ENCODE measurements around the gene TGFB1I1. TPM values are rescaled to one million over a fixed set of nuclear protein-coding genes. Genes with fewer than 3 reads are reported as not detected.
"Not testable (repeated sequence)": the region's sequence is repeated elsewhere in the genome, so short reads cannot be mapped to it uniquely, and the experiment has no call there.

Gene TGFB1I1
- total and polyA plus RNA-seq, 2 donors (not counting 1 experiment from before 2014, with no cell fraction given), result 0.16 to 4.0 TPM

DNA sequence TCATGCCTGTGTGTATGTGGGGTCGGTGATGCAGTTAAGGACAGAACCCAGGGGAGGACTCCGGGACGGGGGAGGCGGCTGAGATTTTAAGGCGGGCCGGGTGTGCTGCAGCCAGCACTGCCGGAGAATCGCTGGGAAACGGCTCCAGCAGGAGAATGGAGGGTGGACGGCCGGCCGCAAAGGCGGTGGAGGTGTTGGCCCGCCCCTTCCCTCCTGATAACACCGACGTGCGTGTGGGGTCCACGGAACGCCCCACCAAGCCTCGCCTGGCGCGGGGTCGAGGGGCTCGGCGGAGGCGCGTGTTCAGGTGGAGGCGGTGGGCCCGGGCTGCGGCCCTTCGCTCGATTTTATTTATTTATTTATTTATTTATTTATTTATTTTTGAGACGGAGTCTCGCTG lies 30.0 kb upstream of the TGFB1I1 start:
- Histone ChIP-seq H2AFZ (ENCODE audit: insufficient read depth, low read depth, low read length, poor library complexity, severe bottlenecking) (peak overlapping the region; percentile 98), H3K9me3 (ENCODE audit: control extremely low read depth in 1 of 3, control insufficient read depth in 2 of 3, insufficient read depth in 1 of 3, low read length in 2 of 3) (no peaks in the 10 kb centered on the region), H3K79me2 (ENCODE audit: control insufficient read depth, insufficient read depth, low read length) (no peaks in the 10 kb centered on the region), H3K9ac (ENCODE audit: low read length) (no peak overlapping the region), H3K36me3 (replicated peaks in 1 of 2; ENCODE audit: control extremely low read depth in 1 of 2, control insufficient read depth in 1 of 2, extremely low read depth in 1 of 2, insufficient read depth in 2 of 2, low read length in 1 of 2) (no peaks in the 10 kb centered on the region), H3K27ac (ENCODE audit: low read length in 2 of 2) (no peak overlapping the region), H3K4me2 (replicated peaks; ENCODE audit: low read depth, low read length, poor library complexity, severe bottlenecking) (peak overlapping the region; percentile 100), H3K4me1 (ENCODE audit: control insufficient read depth in 2 of 2, insufficient read depth in 2 of 2, low read length in 2 of 2) (peaks cover 11 to 12% of the 10 kb centered on the region in 2 donors), H3K4me3 (ENCODE audit: control extremely low read depth in 1 of 5, extremely low read depth in 1 of 5, insufficient read depth in 1 of 5, low read depth in 2 of 5, low read length in 4 of 5) (peak overlapping the region in 1 of 5 experiments; percentile 71), H3K27me3 (replicated peaks in 1 of 4; ENCODE audit: control extremely low read depth in 1 of 4, control insufficient read depth in 3 of 4, insufficient read depth in 4 of 4, low read length in 3 of 4) (peaks cover 0 to 6% (median 2%) of the 10 kb centered on the region in 4 experiments), H4K20me1 (ENCODE audit: control insufficient read depth, insufficient read depth, low read length, poor library complexity, severe bottlenecking) (no peaks in the 10 kb centered on the region)
- Mint-ChIP-seq H3K4me3 (peak overlapping the region; percentile 82), H3K27ac (no peak overlapping the region), H3K9me3 (ENCODE audit: insufficient read depth) (no peaks in the 10 kb centered on the region), H3K4me1 (peaks cover 19% of the 10 kb centered on the region), H3K27me3 (peaks cover 3% of the 10 kb centered on the region)
- TF ChIP-seq, protein P1, sequence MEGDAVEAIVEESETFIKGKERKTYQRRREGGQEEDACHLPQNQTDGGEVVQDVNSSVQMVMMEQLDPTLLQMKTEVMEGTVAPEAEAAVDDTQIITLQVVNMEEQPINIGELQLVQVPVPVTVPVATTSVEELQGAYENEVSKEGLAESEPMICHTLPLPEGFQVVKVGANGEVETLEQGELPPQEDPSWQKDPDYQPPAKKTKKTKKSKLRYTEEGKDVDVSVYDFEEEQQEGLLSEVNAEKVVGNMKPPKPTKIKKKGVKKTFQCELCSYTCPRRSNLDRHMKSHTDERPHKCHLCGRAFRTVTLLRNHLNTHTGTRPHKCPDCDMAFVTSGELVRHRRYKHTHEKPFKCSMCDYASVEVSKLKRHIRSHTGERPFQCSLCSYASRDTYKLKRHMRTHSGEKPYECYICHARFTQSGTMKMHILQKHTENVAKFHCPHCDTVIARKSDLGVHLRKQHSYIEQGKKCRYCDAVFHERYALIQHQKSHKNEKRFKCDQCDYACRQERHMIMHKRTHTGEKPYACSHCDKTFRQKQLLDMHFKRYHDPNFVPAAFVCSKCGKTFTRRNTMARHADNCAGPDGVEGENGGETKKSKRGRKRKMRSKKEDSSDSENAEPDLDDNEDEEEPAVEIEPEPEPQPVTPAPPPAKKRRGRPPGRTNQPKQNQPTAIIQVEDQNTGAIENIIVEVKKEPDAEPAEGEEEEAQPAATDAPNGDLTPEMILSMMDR (IDR thresholded peaks at IDR 0.05), result no peak
- TF ChIP-seq EZH2 (IDR thresholded peaks at IDR 0.05; ENCODE audit: borderline replicate concordance, insufficient read depth, low read depth, low read length, poor library complexity, severe bottlenecking), result no peak
- no peak for ATAC-seq (ENCODE audit: low read depth)
- POLR2A ChIA-PET, result interaction anchor here (0.6 to 0.9 kb wide), 3 partner anchors 262 to 447 kb away, joined by 3 to 4 read pairs (median 3); partner anchors contain the start of gene FUS
- intact Hi-C loops (cut with micrococcal nuclease), result loop anchor here (2.0 to 5.0 kb wide), 3 partner anchors 17 to 240 kb away; partner anchors contain the start of genes ARMC5 and PYCARD
- CTCF ChIA-PET, result interaction anchor here (0.6 to 4.9 kb wide), 12 partner anchors 10 to 597 kb away, joined by 3 to 63 read pairs (median 6); partner anchors contain the start of genes ARMC5 and HSD3B7
- no peak for DNase-seq
- WGBS (ENCODE audit: insufficient coverage), result 79% methylated on average over 15 of the region's 34 CpGs

DNA sequence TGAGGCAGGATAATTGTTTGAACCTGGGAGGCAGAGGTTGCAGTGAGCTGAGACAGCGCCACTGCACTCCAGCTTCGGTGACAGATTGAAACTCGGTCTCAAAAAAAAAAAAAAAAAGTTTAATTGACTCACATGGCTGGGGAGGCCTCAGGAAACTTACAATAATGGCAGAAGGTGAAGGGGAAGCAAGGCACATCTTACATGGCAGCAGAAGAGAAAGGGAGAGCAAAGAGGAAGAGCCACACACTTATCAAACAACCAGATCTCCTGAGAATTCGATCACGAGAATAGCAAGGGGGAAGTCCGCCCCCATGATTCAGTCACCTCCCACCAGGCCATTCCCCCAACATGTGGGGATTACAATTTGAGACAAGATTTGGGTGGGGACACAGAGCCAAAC lies 26.0 kb upstream of the TGFB1I1 start:
- H3K27ac ChIP-seq (ENCODE audit: low read length in 2 of 2); H3K79me2 ChIP-seq (ENCODE audit: control insufficient read depth, insufficient read depth, low read length); ATAC-seq (ENCODE audit: low read depth); H3K36me3 ChIP-seq (replicated peaks in 1 of 2; ENCODE audit: control extremely low read depth in 1 of 2, control insufficient read depth in 1 of 2, extremely low read depth in 1 of 2, insufficient read depth in 2 of 2, low read length in 1 of 2); H3K4me1 Mint-ChIP-seq; H4K20me1 ChIP-seq (ENCODE audit: control insufficient read depth, insufficient read depth, low read length, poor library complexity, severe bottlenecking); H3K4me2 ChIP-seq (replicated peaks; ENCODE audit: low read depth, low read length, poor library complexity, severe bottlenecking); H3K27me3 Mint-ChIP-seq; H3K27me3 ChIP-seq (replicated peaks in 1 of 4; ENCODE audit: control extremely low read depth in 1 of 4, control insufficient read depth in 3 of 4, insufficient read depth in 4 of 4, low read length in 3 of 4); H3K9me3 ChIP-seq (ENCODE audit: control extremely low read depth in 1 of 3, control insufficient read depth in 2 of 3, insufficient read depth in 1 of 3, low read length in 2 of 3); H3K9ac ChIP-seq (ENCODE audit: low read length); H3K4me3 Mint-ChIP-seq; H3K4me3 ChIP-seq (ENCODE audit: control extremely low read depth in 1 of 5, extremely low read depth in 1 of 5, insufficient read depth in 1 of 5, low read depth in 2 of 5, low read length in 4 of 5); DNase-seq; intact Hi-C loops (cut with micrococcal nuclease); POLR2A ChIA-PET; H3K9me3 Mint-ChIP-seq (ENCODE audit: insufficient read depth); H3K27ac Mint-ChIP-seq; H3K4me1 ChIP-seq (ENCODE audit: control insufficient read depth in 2 of 2, insufficient read depth in 2 of 2, low read length in 2 of 2); H2AFZ ChIP-seq (ENCODE audit: insufficient read depth, low read depth, low read length, poor library complexity, severe bottlenecking): not testable (repeated sequence)
- CTCF ChIA-PET, result interaction anchor here (0.7 to 4.9 kb wide), 4 partner anchors 11 to 491 kb away, joined by 3 to 63 read pairs (median 23); partner anchors contain the start of genes ARMC5 and HSD3B7
- WGBS (ENCODE audit: insufficient coverage), result 100% methylated on average over 1 of the region's 6 CpGs
